GM19025 (cell line): ENCODE measurements around the gene TEN1.

ENCODE experiments used
- ATAC-seq: cut with Tn5 transposase; IDR thresholded peaks from one replicate; pipeline ENCODE4 v1.9.1; 2021; ENCODE audit warnings: mild to moderate bottlenecking, low read depth, moderate library complexity; ENCODE audit not compliant: unreplicated experiment

TEN1 gene

DNA sequence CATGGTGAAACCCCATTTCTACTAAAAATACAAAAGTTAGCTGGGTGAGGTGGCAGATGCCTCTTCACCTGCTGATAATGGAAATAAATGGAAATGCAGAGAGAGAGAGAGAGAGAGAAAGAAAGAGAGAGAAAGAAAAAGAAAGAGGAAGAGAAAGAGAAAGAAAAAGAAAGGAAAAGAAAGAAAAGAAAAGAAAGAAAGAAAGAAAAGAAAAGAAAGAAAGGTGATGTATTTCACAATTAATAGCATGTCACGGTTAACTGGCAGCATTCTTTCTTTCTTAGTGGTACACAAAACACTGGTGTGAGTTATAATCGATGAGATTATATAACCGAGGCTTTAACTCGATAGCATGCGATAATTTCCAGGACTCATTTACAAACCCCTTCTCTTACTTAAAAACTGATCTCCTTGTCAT is 3.3 kb upstream of the TEN1 start:
- ATAC-seq = no peak

DNA sequence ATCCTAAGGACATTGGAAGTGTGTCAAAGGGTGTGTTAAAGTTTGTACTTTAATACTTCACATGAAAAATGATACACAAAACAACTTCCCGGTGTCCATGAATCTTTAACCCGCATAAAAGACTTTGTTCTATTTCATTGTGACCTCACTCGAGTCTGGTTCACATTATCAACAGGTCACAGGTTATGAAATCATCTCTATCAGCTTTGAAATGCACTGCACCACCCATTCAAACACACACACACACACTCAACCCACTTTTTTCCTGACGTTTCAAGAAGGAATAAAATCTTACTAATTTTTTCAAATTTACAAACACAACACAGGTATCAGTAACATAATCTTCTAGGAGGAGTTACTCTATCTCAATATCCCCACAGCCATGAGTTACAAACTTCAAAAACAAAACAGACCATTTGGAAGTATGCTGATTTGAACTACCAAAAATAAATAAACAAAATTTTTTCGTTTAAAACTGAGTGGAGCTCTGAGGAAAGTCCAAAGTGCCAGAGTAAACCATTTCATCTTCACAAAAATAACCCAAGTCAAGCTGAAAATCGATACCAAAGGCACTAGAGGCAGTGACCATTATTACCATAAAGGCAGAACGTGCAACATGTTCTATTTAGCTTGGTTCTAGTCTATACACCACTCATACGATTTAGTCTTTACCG is 2.7 kb upstream of the TEN1 start:
- ATAC-seq = no peak

DNA sequence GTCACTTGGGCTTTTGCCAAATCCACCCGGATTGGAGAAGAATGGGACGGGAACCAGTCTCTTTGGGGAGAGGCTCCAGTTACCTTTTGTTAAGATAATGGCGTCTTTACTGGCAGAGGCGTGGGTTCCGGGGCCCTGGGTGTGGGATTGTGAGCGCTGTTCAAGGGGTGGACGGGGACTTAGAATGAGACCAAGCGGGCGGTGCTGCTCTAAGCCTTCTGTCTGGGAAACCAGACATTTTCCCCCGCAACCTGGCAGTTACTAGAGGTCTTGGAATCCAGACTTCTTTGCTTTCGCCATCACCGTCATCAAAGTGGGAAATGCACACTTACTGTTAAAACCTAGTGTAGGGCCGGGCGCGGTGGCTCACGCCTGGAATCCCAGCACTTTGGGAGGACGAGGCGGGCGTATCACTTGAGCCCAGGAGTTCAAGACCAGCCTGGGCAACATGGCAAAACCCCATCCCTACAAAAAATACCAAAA is 706 bp downstream of the TEN1 start:
- ATAC-seq = no peak

DNA sequence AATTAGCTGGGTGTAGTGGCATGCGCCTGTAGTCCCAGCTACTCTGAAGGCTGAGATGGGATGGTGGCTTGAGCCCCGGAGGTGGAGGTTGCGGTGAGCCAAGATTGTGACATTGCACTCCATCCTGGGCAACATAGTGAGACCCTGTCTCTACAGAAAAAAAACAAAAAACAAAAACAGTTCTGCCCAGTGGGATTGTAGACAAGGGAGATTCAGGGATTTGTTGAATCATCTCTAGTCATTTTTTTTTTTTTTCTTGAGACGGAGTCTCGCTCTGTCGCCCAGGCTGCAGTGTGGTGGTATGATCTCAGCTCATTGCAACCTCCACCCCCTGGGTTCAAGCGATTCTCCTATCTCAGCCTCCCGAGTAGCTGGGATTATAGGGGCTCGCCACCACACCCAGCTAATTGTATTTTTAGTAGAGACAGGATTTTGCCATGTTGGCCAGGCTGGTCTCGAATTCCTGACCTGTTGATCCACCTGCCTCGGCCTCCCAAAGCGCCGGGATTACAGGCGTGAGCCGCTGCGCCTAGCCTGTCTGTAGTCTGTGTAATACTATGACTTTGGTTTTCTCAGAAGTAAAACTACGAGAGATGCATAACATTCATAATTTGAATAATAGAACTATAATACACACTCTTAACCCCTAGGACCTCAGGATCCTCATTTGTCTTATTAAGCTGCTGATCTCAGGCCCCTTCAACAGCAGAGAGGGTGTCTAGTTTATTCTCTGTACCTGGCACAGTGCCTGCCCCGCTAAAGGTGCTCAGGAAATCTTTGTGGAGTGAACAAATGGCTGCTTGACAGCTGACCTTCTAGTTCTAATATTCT is 1.4 kb downstream of the TEN1 start:
- no peak for ATAC-seq

DNA sequence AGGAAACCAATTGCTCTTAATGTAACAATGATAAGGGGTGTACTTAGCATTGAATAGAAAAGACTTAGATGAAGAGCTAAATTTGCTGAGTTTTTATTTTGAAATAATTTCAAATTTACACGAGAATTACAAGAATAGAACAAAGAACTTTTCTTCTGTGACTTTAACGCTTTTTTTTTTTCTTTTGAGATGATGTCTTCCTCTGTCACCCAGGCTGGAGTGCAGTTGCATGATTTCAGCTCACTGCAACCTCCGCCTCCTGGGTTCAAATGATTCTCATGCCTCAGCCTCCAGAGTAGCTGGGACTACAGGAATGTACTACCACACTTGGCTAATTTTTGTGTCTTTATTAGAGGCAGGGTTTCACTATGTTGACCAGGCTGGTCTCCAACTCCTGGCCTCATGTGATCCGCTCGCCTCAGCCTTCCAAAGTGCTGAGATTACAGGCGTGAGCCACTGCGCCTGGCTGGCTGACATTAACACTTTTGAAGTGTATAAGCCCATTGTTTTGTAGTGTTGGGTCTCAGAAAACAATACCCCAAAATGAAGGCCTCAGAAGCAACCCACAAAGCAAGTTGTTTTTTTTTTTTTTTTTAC is 2.1 kb downstream of the TEN1 start:
- ATAC-seq = no peak

DNA sequence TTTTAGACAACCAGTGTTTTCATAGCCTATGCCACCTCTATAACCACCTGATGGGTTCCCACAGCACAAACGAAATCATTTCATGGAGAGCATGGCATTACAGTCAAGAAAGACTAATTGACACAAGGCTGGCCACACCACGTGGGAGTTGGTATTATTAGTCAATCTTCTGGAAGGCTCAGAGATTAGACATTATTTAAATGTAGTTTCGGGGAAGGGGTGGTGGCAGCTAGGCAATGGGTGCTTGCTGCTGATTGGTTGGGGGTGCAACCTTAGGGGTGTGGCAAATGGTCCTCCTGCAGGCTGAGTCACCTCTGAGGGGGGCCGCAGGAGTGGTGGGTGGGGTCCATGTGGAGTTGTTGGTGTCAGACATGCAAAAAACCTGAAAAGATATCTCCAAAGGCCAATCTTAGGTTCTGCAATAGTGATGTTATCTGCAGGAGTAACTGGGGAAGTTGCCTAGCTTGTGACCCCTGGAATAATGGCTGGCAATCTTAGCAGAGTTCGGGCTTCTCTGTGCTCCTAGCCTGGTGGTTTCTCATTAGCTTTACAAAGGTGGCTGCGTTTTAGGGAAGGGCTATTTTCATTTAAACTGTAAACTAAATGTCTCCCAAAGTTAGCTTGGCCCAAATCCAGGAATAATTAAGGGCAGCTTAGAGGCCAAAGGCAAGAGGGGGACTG is 4.6 kb downstream of the TEN1 start:
- ATAC-seq = no peak

DNA sequence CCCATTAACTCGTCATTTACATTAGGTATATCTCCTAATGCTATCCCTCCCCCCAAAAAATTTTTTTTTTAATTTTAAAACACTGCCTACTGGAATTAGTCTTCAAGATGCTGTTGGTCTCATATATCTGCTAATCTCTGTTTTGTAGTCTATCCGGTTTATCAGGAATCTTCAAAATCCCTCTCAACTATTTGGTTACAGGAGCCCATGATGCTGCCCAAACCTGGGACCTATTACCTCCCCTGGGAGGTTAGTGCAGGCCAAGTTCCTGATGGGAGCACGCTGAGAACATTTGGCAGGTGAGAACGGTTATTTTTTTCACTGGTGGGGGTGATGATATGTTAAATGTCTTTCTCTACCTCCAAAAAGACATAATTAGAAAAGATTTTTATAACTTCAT is 6.9 kb downstream of the TEN1 start:
- no peak for ATAC-seq

DNA sequence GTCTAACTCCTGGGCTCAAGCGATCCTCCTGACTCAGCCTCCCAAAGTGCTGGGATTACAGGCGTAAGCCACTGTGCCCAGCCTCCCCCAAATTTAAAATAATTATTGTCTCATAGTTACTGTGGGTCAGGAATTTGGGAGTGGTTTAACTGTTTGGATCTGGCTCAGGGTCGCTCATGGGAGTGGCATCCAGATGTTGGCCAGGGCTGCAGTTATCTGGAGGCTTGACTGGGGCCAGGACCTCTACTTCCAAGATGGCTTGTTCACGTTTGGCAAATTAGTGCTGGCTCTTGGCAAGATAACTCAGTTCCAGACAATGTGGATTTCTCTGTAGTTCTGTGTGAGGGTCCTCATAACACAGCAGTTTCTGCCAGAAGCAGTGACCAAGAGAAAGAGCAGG is 8.0 kb downstream of the TEN1 start:
- no peak for ATAC-seq

DNA sequence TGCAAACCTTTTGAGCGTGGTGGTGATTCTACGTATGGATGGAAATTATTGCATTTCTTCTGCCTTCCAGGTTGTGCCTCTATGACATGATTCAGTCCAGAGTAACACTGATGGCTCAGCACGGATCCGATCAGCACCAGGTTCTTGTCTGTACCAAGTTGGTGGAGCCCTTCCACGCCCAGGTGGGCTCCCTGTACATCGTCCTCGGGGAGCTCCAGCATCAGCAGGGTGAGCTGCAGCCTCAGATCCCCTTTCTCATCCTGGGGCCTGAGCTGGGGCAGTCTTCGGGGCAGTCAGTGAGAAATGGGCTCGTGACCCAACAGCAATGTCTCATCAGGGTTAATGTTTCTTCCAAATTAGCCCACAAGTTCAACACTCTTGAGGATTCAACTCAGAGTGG is 12.4 kb downstream of the TEN1 start:
- ATAC-seq = no peak

DNA sequence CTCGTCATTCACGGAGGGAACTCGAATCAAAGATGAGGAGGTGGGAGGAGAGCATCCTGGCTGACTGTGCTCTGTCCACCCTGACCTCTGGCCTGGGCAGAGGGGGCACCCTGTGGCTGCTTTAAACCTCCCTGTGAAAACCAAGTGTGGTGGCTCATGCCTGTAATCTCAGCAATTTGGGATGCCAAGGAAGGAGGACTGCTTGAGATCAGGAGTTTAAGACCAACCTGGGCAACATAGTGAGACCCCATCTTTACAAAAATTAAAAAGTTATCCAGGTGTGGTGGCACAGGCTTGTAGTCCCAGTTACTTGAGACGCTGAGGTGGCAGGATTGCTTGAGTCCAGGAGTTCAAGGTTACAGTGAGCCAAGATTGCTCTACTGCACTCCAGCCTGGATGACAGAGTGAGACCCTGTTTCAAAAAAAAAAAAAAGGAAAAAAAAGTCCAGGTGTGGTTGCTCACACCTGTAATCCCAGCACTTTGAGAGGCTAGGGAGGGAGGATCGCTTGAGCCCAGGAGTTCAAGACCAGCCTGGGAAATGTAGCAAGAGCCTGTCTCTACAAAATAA is 15.8 kb downstream of the TEN1 start:
- ATAC-seq = no peak

DNA sequence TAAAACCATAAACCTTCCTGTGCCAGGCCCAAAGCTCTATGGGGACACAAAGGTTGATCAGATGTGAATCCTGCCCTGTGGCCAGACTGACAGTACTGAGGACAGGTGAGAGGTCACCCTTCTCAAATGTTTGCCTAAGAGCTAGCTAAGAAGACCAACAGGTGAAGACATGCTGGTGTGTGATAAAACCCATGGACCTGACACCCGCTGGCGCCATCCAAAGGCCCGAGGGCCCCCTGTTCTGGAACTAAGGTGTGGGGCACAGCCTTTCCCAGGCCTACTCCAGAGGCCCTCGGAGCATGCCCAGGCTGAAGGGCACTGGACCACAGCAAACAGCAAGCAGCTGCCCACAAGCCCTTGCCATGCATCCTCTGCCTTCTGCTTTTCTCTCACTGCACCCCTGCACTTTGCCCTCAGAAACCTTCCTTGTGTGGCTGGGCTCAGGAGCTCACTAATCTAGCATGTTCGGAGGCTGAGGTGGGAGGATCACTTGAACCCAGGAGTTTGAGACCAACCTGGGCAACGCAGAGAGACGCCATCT is 16.4 kb downstream of the TEN1 start:
- ATAC-seq = no peak

DNA sequence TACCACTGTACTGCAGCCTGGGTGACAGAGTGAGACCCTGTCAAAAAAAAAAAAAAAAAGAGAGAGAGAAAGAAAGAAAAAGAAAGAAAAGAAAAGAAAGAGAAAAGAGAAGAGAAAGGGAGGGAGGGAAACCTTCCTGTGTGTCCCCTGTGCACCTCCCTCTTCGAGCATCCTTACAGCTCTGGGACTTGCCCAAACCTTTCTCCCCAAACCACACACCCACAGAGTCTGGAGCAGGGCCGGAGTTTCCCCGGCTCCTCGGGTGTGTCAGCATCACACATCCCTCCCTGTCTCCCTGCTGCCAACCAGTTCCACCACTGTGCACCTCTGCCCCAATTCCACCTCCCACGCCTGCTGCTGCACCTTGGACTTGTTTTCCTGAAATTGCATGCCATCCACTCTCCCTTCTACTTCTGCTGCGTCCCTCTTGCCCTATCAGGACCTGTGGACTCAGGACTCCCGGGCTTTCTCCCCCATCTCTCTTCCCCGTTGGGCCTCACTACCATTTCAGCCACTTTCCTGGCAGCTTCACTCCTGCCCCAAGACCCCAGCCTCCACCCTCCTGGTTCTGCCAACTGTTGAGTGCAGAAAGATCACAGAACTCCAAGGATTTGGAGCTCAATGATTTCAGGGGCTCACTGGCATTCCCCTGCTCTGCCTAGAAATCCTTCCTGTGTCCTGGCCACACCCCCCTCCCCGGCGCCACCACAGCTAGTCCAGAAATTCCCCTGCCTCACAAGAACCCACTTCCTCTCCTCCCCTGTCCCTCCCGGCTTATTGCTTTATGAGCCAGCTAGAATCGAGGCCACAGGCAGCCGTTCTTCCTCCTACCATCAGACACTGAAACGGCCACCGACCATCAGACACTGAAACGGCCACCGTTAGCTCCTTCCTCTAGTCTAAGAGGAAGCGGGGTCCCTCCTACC is 17.9 kb downstream of the TEN1 start:
- ATAC-seq = no peak

DNA sequence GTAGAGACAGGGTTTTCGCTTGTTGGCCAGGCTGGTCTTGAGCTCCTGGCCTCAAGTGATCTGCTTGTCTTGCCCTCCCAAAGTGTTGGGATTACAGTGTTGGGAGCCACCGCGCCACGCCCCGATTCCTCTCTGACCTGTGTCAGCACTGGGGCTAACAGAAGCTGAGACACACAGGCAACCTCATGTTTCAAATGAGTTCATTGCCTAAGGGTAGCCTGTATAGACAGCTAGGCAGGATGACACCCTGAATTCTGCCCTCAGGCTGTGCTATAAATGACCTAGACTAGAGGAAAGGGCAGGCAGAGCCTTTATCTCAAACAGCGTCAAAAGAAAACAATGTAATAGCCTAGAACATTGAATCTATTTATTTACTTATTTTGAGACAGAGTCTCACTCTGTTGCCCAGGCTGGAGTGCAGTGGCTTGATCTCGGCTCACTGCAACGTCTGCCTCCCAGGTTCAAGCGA is 19.3 kb downstream of the TEN1 start:
- no peak for ATAC-seq

DNA sequence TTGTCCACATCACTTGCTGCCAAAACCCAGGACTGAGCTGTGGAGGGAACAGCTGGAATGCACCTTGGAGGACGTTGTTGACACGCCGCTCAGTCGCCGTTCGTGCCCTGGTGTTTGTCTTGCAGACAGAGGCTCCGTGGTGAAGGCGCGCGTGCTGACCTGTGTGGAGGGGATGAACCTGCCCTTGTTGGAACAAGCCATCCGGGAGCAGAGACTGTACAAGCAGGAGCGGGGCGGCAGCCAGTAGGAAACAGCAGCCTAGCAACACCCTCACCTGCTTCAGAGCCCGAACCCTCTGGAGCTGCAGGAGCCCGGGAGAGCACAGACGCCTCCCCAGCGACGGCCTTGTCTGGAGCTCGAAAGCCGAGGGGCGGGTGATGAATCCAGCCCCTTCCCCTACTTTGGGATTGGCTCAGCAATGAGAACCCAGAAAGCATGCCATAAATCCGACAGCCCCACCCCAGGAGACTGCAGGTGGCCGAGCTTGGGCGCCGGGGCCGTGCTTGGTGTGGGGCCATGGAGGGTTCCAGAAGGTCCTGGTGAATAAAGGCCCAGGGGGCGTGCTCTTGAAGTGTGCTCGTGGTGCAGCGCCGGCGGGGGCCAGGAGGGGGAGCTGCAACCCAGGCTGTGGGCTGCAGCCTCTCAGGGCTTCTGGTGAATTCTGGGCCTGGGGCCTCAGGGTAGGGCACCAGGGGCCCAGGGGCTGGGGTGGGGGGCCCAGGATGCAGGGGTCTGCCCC is 21.1 kb downstream of the TEN1 start:
- no peak for ATAC-seq

DNA sequence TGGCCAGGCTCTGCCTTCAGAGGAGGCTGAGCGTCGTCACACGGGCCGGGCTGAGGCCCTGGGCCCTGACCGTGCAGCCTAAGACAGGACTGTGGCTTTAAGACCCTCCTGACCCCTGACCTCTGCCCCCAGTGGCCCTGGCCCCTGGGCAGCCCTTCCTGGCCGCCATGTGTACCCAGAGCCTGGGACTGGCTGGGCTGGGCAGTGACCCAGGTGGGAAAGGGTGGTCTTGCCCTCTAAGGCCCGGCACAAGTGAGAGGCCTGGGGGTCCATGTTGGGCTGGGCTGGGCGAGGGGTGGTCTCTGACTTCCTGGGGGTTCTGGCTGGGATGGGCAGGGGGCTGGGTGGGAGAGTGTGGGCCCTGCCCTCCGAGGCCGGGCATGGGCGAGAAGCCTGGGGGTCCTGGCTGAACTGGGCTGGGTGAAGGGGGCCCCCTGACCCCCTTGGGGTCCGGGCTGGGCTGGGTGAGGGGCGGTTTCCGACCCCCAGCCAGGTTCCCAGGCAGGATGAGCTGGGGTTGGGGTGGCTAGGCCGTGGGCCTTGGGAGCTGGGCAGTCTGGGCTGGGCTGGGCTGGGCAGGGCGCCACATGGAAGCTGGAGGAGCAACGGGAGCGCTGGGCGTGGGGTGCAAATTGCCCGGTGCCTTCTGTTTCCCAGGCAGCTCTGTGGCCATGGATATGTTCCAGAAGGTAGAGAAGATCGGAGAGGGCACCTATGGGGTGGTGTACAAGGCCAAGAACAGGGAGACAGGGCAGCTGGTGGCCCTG is 21.9 kb downstream of the TEN1 start, which contains the start of gene CDK3:
TSS of gene CDK3 (plus strand) at position 101 of the 767 bp plus-strand sequence. CDS start at position 672, 571 bp downstream.
- no peak for ATAC-seq

DNA sequence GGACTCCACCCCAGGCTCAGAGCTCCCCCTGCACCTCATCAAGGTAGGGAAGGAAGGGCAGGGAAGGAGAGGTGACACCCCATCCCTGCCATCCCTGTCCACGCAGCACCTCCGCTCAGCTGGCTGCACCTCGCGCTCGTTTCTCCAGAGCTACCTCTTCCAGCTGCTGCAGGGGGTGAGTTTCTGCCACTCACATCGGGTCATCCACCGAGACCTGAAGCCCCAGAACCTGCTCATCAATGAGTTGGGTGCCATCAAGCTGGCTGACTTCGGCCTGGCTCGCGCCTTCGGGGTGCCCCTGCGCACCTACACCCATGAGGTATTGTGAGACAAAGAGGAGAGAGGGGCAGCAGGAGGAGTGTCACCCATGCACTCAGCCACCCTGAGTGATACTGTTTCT is 23.1 kb downstream of the TEN1 start:
- no peak for ATAC-seq

DNA sequence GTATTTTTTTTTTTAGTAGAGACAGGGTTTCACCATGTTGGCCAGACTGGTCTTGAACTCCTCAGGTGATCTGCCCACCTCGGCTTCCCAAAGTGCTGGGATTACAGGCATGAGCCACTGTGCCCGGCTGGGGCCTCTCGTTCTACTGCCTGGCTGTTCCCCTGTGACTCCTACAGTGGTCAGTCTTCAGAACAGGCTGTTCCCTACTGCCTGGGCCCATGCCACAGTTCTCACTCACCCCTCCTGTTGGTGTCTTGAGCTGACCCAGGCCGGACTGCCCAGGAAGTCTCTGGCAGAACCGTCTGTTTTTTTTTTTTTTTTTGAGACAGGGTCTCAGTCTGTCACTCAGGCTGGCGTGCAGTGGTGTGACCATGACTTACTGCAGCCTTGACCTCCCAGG is 24.9 kb downstream of the TEN1 start:
- ATAC-seq = no peak
